Gastroesophageal sphincter (tissue), 4 donors: ENCODE data around the gene CDKN2D. TPM values are rescaled to one million over a fixed set of nuclear protein-coding genes. Genes with fewer than 3 reads are reported as not detected.
"Not testable (repeated sequence)": the region's sequence is repeated elsewhere in the genome, so short reads cannot be mapped to it uniquely, and the experiment has no call there.

Experiments
- ATAC-seq: fragments of 150-250 bp; one replicate; pipeline ENCODE4 v1.9.1; 2016; ENCODE audit warnings: mild to moderate bottlenecking, moderate library complexity
- H3K27ac ChIP-seq, 4 donors: fragments of 200-600 bp; sonication (generic) in 3 of 4; 1 replicate in 3 of 4; 2 replicates in 1 of 4; pipeline ENCODE4 v1.5.1; 2016 to 2019
- H3K27me3 ChIP-seq: fragments of 200-600 bp; sonication (generic); one replicate; pipeline ENCODE4 v1.5.1; 2019
- H3K36me3 ChIP-seq, 2 donors: fragments of 200-600 bp; sonication (generic); one replicate each; pipeline ENCODE4 v1.5.1; 2019; ENCODE audit warnings: control low read depth in 1 of 2
- H3K4me1 ChIP-seq, 3 donors: fragments of 200-600 bp; sonication (generic); 1 replicate in 2 of 3; 2 replicates in 1 of 3; pipeline ENCODE4 v1.5.1; 2016 to 2019; ENCODE audit warnings: control low read depth in 2 of 3
- H3K4me3 ChIP-seq, 2 donors: fragments of 200-600 bp; sonication (generic); one replicate each; pipeline ENCODE4 v1.5.1; 2019; ENCODE audit warnings: mild to moderate bottlenecking in 1 of 2, moderate library complexity in 1 of 2
- H3K9me3 ChIP-seq, 3 donors: fragments of 200-600 bp; sonication (generic); one replicate each; pipeline ENCODE4 v1.5.1; 2017 to 2019; ENCODE audit warnings: control low read depth in 2 of 3
- EP300 ChIP-seq: sonication (generic); formaldehyde crosslinking; IDR thresholded peaks from one replicate; pipeline ENCODE4 v1.6.1; 2017; ENCODE audit warnings: antibody characterized with exemption, mild to moderate bottlenecking
- POLR2A ChIP-seq, 2 donors: fragments of 450-650 bp; IDR thresholded peaks; one replicate each; pipeline ENCODE4 v1.6.1; 2017; ENCODE audit warnings: antibody characterized with exemption in 2 of 2, mild to moderate bottlenecking in 2 of 2, moderate library complexity in 1 of 2
- POLR2AphosphoS5 ChIP-seq: sonication (generic); formaldehyde crosslinking; IDR thresholded peaks from one replicate; pipeline ENCODE4 v1.6.1; 2017; ENCODE audit warnings: antibody characterized with exemption
- WGBS, 2 donors: methylation state at CpG; one replicate each; pipeline ENCODE4 v1.1.5; 2018; ENCODE audit warnings: low coverage in 1 of 2; 5-methylcytosine and 5-hydroxymethylcytosine counted together
- total RNA-seq, 4 donors: library from RNA; depleted of rRNA; stranded (reverse); fragments of >200 nt; gene quantifications; one replicate each; pipeline ENCODE4 v1.1.0, GENCODE V29; 2016
- TF ChIP-seq, protein P1 (sequence below), 4 experiments: fragments of 200-600 bp in 2 of 4; fragments of 450-650 bp in 2 of 4; sonication (generic) in 1 of 4; IDR thresholded peaks; one replicate each; pipeline ENCODE4 v1.5.1; 2017 to 2019; ENCODE audit warnings: antibody characterized with exemption in 4 of 4, mild to moderate bottlenecking in 2 of 4, moderate library complexity in 2 of 4

The CDKN2D gene
- total RNA-seq, 4 donors from 2014 or later, result 5.4 to 15.9 (median 10.6) TPM

DNA sequence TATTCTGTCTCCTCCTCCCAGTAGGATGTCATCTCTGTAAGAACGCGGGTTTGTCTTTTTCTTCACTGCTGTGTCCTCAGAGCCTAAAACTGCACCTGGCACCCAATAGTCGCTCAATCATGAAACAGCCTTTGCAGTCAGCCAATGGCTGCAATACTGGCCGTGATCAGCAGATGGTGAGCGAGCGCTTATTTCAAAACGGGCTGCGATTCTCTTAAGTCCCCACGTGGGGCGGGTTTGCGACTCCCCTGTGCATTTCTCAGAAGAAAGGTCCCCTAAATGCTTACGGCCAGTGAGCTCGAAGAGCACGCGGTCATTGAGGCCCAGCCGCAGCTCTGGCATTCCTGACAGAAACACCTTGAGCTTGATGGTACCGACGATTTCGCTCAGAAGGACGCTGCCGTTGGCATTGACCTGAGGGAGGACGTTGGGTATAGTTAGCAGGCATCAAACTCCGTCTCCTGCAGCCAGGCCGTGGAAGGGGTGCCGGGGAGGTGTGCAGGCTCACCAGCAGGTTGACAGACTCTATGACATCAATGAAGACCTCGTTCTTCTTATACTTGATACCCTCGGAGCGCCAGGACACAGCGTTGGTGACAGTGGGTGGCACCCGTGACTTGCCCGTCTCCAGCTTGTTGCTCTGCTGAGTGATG lies 12.3 kb upstream of the CDKN2D start:
- Histone ChIP-seq H3K36me3 (no peaks in the 10 kb centered on the region), H3K9me3 (no peaks in the 10 kb centered on the region), H3K27ac (no peak overlapping the region), H3K4me3 (no peak overlapping the region), H3K27me3 (peaks cover 13% of the 10 kb centered on the region), H3K4me1 (peaks cover 0 to 11% (median 4%) of the 10 kb centered on the region in 3 donors)
- TF ChIP-seq EP300, result no peak
- TF ChIP-seq, protein P1, sequence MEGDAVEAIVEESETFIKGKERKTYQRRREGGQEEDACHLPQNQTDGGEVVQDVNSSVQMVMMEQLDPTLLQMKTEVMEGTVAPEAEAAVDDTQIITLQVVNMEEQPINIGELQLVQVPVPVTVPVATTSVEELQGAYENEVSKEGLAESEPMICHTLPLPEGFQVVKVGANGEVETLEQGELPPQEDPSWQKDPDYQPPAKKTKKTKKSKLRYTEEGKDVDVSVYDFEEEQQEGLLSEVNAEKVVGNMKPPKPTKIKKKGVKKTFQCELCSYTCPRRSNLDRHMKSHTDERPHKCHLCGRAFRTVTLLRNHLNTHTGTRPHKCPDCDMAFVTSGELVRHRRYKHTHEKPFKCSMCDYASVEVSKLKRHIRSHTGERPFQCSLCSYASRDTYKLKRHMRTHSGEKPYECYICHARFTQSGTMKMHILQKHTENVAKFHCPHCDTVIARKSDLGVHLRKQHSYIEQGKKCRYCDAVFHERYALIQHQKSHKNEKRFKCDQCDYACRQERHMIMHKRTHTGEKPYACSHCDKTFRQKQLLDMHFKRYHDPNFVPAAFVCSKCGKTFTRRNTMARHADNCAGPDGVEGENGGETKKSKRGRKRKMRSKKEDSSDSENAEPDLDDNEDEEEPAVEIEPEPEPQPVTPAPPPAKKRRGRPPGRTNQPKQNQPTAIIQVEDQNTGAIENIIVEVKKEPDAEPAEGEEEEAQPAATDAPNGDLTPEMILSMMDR (IDR thresholded peaks at IDR 0.05), result peak; percentile 98 to 99 (median 99)
- WGBS, 2 donors, result 0 to 5% methylated on average over 3 to 4 of the region's 31 CpGs
- ATAC-seq, result peak; percentile 83

GRCh38 chr19:10577951-10578350 lies 9.2 kb upstream of the CDKN2D start:
- Histone ChIP-seq H3K4me3 (no peak overlapping the region), H3K9me3 (no peaks in the 10 kb centered on the region), H3K27ac (no peak overlapping the region), H3K36me3 (no peaks in the 10 kb centered on the region), H3K4me1 (peaks cover 0 to 11% (median 4%) of the 10 kb centered on the region in 3 donors), H3K27me3 (peaks cover 3% of the 10 kb centered on the region)
- ATAC-seq, result no peak
- TF ChIP-seq POLR2A (IDR thresholded peaks at IDR 0.05) (no peak), POLR2AphosphoS5 (no peak), EP300 (no peak)
- TF ChIP-seq, protein P1 (IDR thresholded peaks at IDR 0.05), result no peak
- 83% methylated on average over 1 of the region's 6 CpGs; no CpG with 5 or more reads in 1 of the 2 donors for WGBS, 2 donors

- no peaks in the 10 kb centered on the region for H3K9me3 ChIP-seq
- H3K27ac ChIP-seq, result no peak overlapping the region
- no peak for ATAC-seq
- no peak overlapping the region for H3K4me3 ChIP-seq
- H3K36me3 ChIP-seq, result no peaks in the 10 kb centered on the region
- H3K4me1 ChIP-seq, result peaks cover 0 to 9% (median 4%) of the 10 kb centered on the region in 3 donors
- H3K27me3 ChIP-seq, result peaks cover 7% of the 10 kb centered on the region
- WGBS, 2 donors, result 47 to 71% methylated on average over 2 to 5 of the region's 6 CpGs
- no peak for TF ChIP-seq POLR2A (IDR thresholded peaks at IDR 0.05)
- TF ChIP-seq, protein P1 (IDR thresholded peaks at IDR 0.05), result no peak
Observed at GRCh38 chr19:10575011-10575716, 6.4 kb upstream of the CDKN2D start.

DNA sequence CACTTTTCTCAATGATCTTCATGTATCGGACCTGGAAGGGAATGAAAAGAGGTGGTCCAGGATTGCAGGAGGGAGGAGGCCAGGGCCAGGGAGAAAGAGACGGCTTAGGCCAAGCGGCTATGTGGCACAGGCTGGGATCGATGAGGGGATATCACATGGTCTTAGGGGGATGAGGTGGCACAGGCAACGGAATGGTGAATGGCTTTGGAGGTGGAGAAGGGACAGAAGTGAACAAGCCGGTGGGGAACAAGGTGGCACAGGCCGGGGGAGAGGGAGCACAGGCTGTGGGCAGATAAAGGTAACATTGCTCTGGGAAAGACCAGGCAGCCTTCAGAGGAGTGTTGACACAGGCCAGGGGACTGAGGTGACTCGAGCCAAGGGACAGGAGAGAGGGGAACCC lies 5.7 kb upstream of the CDKN2D start:
- Histone ChIP-seq H3K36me3 (no peaks in the 10 kb centered on the region), H3K9me3 (no peaks in the 10 kb centered on the region), H3K27ac (no peak overlapping the region), H3K4me1 (peaks cover 0 to 16% (median 6%) of the 10 kb centered on the region in 3 donors), H3K27me3 (peaks cover 4% of the 10 kb centered on the region), H3K4me3 (no peak overlapping the region)
- no peak for ATAC-seq
- TF ChIP-seq, protein P1 (IDR thresholded peaks at IDR 0.05), result no peak
- TF ChIP-seq POLR2A (IDR thresholded peaks at IDR 0.05) (no peak), EP300 (no peak), POLR2AphosphoS5 (no peak)
- WGBS, 2 donors, result 76 to 87% methylated on average over 6 to 8 of the region's 8 CpGs

DNA sequence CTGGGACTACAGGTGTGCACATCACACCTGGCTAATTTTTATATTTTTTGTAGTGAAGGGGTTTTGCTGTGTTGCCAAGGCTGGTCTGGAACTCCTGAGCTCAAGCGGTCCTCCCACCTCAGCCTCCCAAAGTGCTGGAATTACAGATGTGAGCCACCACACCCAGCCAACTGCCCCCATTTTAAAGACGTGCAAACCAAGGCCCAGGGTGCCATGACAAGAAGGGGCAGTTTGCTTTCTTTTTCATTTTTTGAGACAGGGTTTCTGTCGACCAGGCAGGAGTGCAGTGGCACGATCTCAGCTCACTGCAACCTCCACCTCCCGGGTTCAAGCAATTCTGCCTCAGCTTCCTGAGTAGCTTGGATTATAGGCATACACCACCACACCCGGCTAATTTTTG lies 5.0 kb upstream of the CDKN2D start:
- not testable (repeated sequence) for H3K27me3 ChIP-seq, H3K4me3 ChIP-seq, H3K27ac ChIP-seq, H3K9me3 ChIP-seq, ATAC-seq, H3K36me3 ChIP-seq
- WGBS, 2 donors, result 100% methylated on average over 3 of the region's 6 CpGs; no CpG with 5 or more reads in 1 of the 2 donors
- H3K4me1 ChIP-seq, result peaks cover 0 to 20% (median 9%) of the 10 kb centered on the region in 3 donors
